Thyroid gland (tissue), 4 donors: Measurements from ENCODE around the gene PPM1L. TPM values are rescaled to one million over a fixed set of nuclear protein-coding genes. Genes with fewer than 3 reads are reported as not detected.

ENCODE experiments used
- DNase-seq, 2 donors: peaks; one replicate each; pipeline ENCODE4 v3.0.0-alpha.2; 2019
- H3K27ac ChIP-seq, 3 donors: fragments of 200-600 bp; sonication (generic); 1 replicate in 2 of 3; 2 replicates in 1 of 3; pipeline ENCODE4 v1.5.1; 2016 to 2019; ENCODE audit warnings: mild to moderate bottlenecking in 1 of 3, moderate library complexity in 1 of 3
- H3K27me3 ChIP-seq: fragments of 200-600 bp; sonication (generic); one replicate; pipeline ENCODE4 v1.5.1; 2019
- H3K36me3 ChIP-seq, 2 donors: fragments of 200-600 bp; sonication (generic); one replicate each; pipeline ENCODE4 v1.5.1; 2016 to 2019
- H3K4me1 ChIP-seq, 2 donors: fragments of 200-600 bp; sonication (generic); one replicate each; pipeline ENCODE4 v1.5.1; 2017 to 2019
- H3K4me3 ChIP-seq, 3 donors: fragments of 200-600 bp; sonication (generic); replicated peaks in 1 of 3; 1 replicate in 2 of 3; 2 replicates in 1 of 3; pipeline ENCODE4 v1.5.1; 2016; ENCODE audit warnings: mild to moderate bottlenecking in 1 of 3
- H3K9me3 ChIP-seq: fragments of 200-600 bp; sonication (generic); one replicate; pipeline ENCODE4 v1.5.1; 2017
- CTCF ChIP-seq, 6 experiments: fragments of 200-600 bp in 3 of 6; fragments of 450-650 bp in 3 of 6; sonication (generic) in 3 of 6; IDR thresholded peaks; one replicate each; pipeline ENCODE4 v1.5.1; 2016 to 2019; ENCODE audit warnings: antibody characterized with exemption in 6 of 6, mild to moderate bottlenecking in 2 of 6, inconsistent platforms in 1 of 6, moderate library complexity in 1 of 6
- POLR2A ChIP-seq, 2 donors: fragments of 450-650 bp; IDR thresholded peaks; one replicate each; pipeline ENCODE4 v1.6.1; 2017; ENCODE audit warnings: antibody characterized with exemption in 2 of 2, mild to moderate bottlenecking in 2 of 2, moderate library complexity in 1 of 2
- WGBS, 2 donors: methylation state at CpG; one replicate each; pipeline ENCODE4 v1.1.5; 2017; 5-methylcytosine and 5-hydroxymethylcytosine counted together
- intact Hi-C: fragments of 100-400 bp; cut with DNase I; formaldehyde crosslinking; loops from one replicate; pipeline ENCODE4 v1.15.1; 2023
- total RNA-seq, 4 donors: library from RNA; depleted of rRNA; stranded (reverse); fragments of >200 nt; gene quantifications; one replicate each; pipeline ENCODE4 v1.2.3, GENCODE V29; 2016

Gene PPM1L
- total RNA-seq, 4 donors from 2014 or later: 47.2 to 77.4 (median 50.4) TPM

GRCh38 chr3:160876643-160877042 lies 120.6 kb downstream of the PPM1L start:
- Histone ChIP-seq H3K4me3 (no peak overlapping the region), H3K27me3 (no peaks in the 10 kb centered on the region), H3K36me3 (no peaks in the 10 kb centered on the region), H3K9me3 (no peaks in the 10 kb centered on the region), H3K4me1 (no peaks in the 10 kb centered on the region), H3K27ac (no peak overlapping the region)
- TF ChIP-seq CTCF (IDR thresholded peaks at IDR 0.05): no peak
- no peak for DNase-seq
- intact Hi-C loops: no loop called here
- 46 to 52% methylated on average over 2 of the region's 2 CpGs for WGBS, 2 donors

DNA sequence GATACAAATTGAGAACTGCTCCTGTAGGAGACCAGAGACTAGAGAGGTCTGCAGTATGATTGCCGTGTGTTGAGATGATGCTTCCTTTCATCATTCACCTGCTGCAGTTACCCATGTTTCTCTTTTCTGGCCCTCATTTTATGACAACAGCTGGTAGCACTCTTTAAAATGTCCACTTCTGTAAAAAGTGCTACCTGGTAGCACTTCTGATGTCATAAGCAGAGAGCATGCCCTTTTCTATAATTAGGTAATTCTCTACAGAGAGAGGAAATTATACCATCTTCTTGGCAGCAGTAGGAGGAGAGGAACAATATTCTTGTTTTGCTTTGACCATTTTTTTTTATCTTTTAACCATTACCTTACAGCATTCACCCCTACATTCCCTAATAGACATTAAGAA lies 123.8 kb downstream of the PPM1L start:
- Histone ChIP-seq H3K27me3 (no peaks in the 10 kb centered on the region), H3K9me3 (no peaks in the 10 kb centered on the region), H3K4me1 (no peaks in the 10 kb centered on the region), H3K36me3 (no peaks in the 10 kb centered on the region), H3K4me3 (no peak overlapping the region), H3K27ac (no peak overlapping the region)
- WGBS, 2 donors: 87 to 92% methylated on average over 1 of the region's 1 CpG
- TF ChIP-seq POLR2A (IDR thresholded peaks at IDR 0.05) (no peak), CTCF (IDR thresholded peaks at IDR 0.05) (no peak)
- intact Hi-C loops: no loop called here
- DNase-seq: no peak

DNA sequence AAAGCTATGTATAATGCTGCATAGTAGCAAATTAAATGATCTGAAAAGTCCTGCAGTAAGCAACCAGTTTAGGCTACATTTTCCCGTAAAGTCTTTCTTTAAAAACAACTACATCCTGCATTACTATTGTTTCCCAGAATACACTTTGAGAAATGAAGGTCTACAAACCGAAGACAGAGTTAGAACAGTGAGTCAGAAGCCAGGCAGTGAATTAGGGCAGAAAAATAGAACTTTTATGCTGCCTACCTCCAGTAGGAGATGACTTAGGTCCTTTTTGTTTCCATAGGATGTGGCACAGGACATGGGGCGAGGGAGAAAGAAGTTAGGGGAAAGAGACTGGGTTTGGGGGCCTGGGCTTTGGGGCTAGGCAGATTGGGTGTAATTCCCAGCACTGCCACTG lies 127.3 kb downstream of the PPM1L start:
- Histone ChIP-seq H3K27ac (no peak overlapping the region), H3K36me3 (no peaks in the 10 kb centered on the region), H3K9me3 (no peaks in the 10 kb centered on the region), H3K27me3 (no peaks in the 10 kb centered on the region), H3K4me3 (no peak overlapping the region), H3K4me1 (peaks cover 0 to 17% of the 10 kb centered on the region in 2 donors)
- TF ChIP-seq POLR2A (IDR thresholded peaks at IDR 0.05) (no peak), CTCF (IDR thresholded peaks at IDR 0.05) (no peak)
- WGBS, 2 donors: 84 to 86% methylated on average over 3 of the region's 3 CpGs
- DNase-seq: no peak
- intact Hi-C loops: no loop called here

- peak; percentile 8 to 19 for DNase-seq
Observed at GRCh38 chr3:160885791-160886286, 129.8 kb downstream of the PPM1L start.

GRCh38 chr3:160886421-160886820 lies 130.4 kb downstream of the PPM1L start:
- Histone ChIP-seq H3K9me3 (no peaks in the 10 kb centered on the region), H3K4me1 (peaks cover 0 to 17% of the 10 kb centered on the region in 2 donors), H3K27ac (no peak overlapping the region), H3K27me3 (no peaks in the 10 kb centered on the region), H3K36me3 (no peaks in the 10 kb centered on the region), H3K4me3 (no peak overlapping the region)
- intact Hi-C loops: no loop called here
- DNase-seq: no peak
- 79 to 91% methylated on average over 4 of the region's 4 CpGs for WGBS, 2 donors
- no peak for TF ChIP-seq POLR2A (IDR thresholded peaks at IDR 0.05)
- TF ChIP-seq CTCF (IDR thresholded peaks at IDR 0.05): no peak

More at GRCh38 chr3:160885791-160886286, 129.8 kb downstream of the PPM1L start:
- Histone ChIP-seq H3K4me3 (no peak overlapping the region), H3K9me3 (no peaks in the 10 kb centered on the region), H3K36me3 (no peaks in the 10 kb centered on the region), H3K27me3 (no peaks in the 10 kb centered on the region), H3K27ac (no peak overlapping the region), H3K4me1 (peaks cover 0 to 17% of the 10 kb centered on the region in 2 donors)
- intact Hi-C loops: no loop called here
- no peak for TF ChIP-seq POLR2A (IDR thresholded peaks at IDR 0.05)
- no peak for TF ChIP-seq CTCF (IDR thresholded peaks at IDR 0.05)
- WGBS, 2 donors: 50 to 61% methylated on average over 5 of the region's 5 CpGs
